K562 (cell line): ENCODE results near the gene PGAP3. TPM values are rescaled to one million over a fixed set of nuclear protein-coding genes. Genes with fewer than 3 reads are reported as not detected.

ENCODE experiments used
- BCOR ChIP-seq: fragments of 450-650 bp; IDR thresholded peaks from 2 replicates; pipeline ENCODE4 v1.6.1; 2016
- CBFA2T2 ChIP-seq: fragments of 450-650 bp; conservative IDR thresholded peaks from 2 replicates; pipeline ENCODE4 v1.6.1; 2017; ENCODE audit warnings: mild to moderate bottlenecking
- CBFA2T3 ChIP-seq: fragments of 450-650 bp; IDR thresholded peaks from 2 replicates; pipeline ENCODE4 v1.6.1; 2017
- CHD2 ChIP-seq: IDR thresholded peaks from 2 replicates; pipeline ENCODE4 v1.6.1; 2011; ENCODE audit warnings: low read depth, low read length
- GATA2 ChIP-seq: sonication (generic); formaldehyde crosslinking; IDR thresholded peaks from 2 replicates; pipeline ENCODE4 v1.4.0; 2020; ENCODE audit warnings: mild to moderate bottlenecking, missing genetic modification reagents
- HDAC3 ChIP-seq: fragments of 450-650 bp; IDR thresholded peaks from 2 replicates; pipeline ENCODE4 v1.6.1; 2018; ENCODE audit warnings: borderline replicate concordance, mild to moderate bottlenecking, moderate library complexity; ENCODE audit not compliant: partially characterized antibody
- HDGF ChIP-seq: fragments of 450-650 bp; IDR thresholded peaks from 2 replicates; pipeline ENCODE4 v1.6.1; 2016
- KDM5B ChIP-seq: fragments of 200-600 bp; sonication (generic); IDR thresholded peaks from 2 replicates; pipeline ENCODE4 v1.6.1; 2012; ENCODE audit warnings: low read depth, mild to moderate bottlenecking, moderate library complexity, low read length, control low read depth, inconsistent platforms; ENCODE audit not compliant: insufficient replicate concordance
- KLF1 ChIP-seq: fragments of 450-650 bp; IDR thresholded peaks from 2 replicates; pipeline ENCODE4 v1.6.1; 2016; ENCODE audit warnings: missing genetic modification characterization, missing compliant biosample characterization
- KLF6 ChIP-seq: fragments of 250-450 bp; sonication (Bioruptor Pico); IDR thresholded peaks from 2 replicates; pipeline ENCODE4 v1.4.0; 2020; ENCODE audit warnings: mild to moderate bottlenecking, moderate library complexity, borderline replicate concordance
- PTBP1 ChIP-seq: fragments of 200-400 bp; formaldehyde crosslinking; IDR thresholded peaks from 2 replicates; pipeline ENCODE4 v1.6.1; 2017; ENCODE audit warnings: low read depth, low read length
- RCOR1 ChIP-seq, 2 experiments: IDR thresholded peaks; 2 replicates each; pipeline ENCODE4 v1.6.1; 2012; ENCODE audit warnings: low read depth in 2 of 2, low read length in 2 of 2, borderline replicate concordance in 1 of 2, improper control_type of control experiment in 1 of 2
- RUNX1 ChIP-seq: sonication (generic); IDR thresholded peaks from 2 replicates; pipeline ENCODE4 v1.6.1; 2016; ENCODE audit warnings: antibody characterized with exemption, low read depth
- SREBF1 ChIP-seq: fragments of 150-350 bp; IDR thresholded peaks from 2 replicates; pipeline ENCODE4 v1.6.1; 2014; ENCODE audit warnings: antibody characterized with exemption, low read depth, low read length, borderline replicate concordance
- TEAD4 ChIP-seq, 2 experiments: sonication (generic) in 1 of 2; formaldehyde crosslinking in 1 of 2; IDR thresholded peaks; 2 replicates each; pipeline versions ENCODE4 v1.6.1 to v1.8.0; 2012 to 2022; ENCODE audit warnings: borderline replicate concordance in 1 of 2, inconsistent platforms in 1 of 2, low read length in 1 of 2, mild to moderate bottlenecking in 1 of 2, missing genetic modification reagents in 1 of 2
- TOE1 ChIP-seq, 2 experiments: fragments of 450-650 bp in 1 of 2; sonication (generic) in 1 of 2; formaldehyde crosslinking in 1 of 2; IDR thresholded peaks; 2 replicates each; pipeline versions ENCODE4 v1.7.1 to v1.8.0; 2016 to 2022; ENCODE audit warnings: borderline replicate concordance in 2 of 2, mild to moderate bottlenecking in 2 of 2, antibody characterized with exemption in 1 of 2, inconsistent platforms in 1 of 2, low read depth in 1 of 2, missing genetic modification reagents in 1 of 2, moderate library complexity in 1 of 2
- ZFP36 ChIP-seq: fragments of 150-350 bp; IDR thresholded peaks from 2 replicates; pipeline ENCODE4 v1.6.1; 2018; ENCODE audit warnings: low read length, low read depth; ENCODE audit not compliant: partially characterized antibody
- ZKSCAN1 ChIP-seq: fragments of 150-350 bp; IDR thresholded peaks from 2 replicates; pipeline ENCODE4 v1.6.1; 2016; ENCODE audit warnings: low read depth, low read length
- ZNF444 ChIP-seq: fragments of 250-450 bp; sonication (Bioruptor Pico); IDR thresholded peaks from 2 replicates; pipeline ENCODE4 v1.4.0; 2020; ENCODE audit warnings: mild to moderate bottlenecking, moderate library complexity
- ZNF507 ChIP-seq: conservative IDR thresholded peaks from 2 replicates; pipeline ENCODE4 v1.6.1; 2017; ENCODE audit warnings: missing genetic modification characterization, missing compliant biosample characterization
- ZSCAN32 ChIP-seq: fragments of 450-650 bp; formaldehyde crosslinking; IDR thresholded peaks from 2 replicates; pipeline ENCODE4 v1.4.0; 2020; ENCODE audit warnings: mild to moderate bottlenecking, moderate library complexity
- polyA plus RNA-seq, 8 experiments: library from polyadenylated mRNA; depleted of rRNA in 4 of 8; stranded (reverse) in 5 of 8; unstranded in 3 of 8; fragments of >200 nt; fragmentation: Nextera tagmentation in 2 of 8; fragmentation: Illumina TruSeq in 1 of 8; extraction: Ambion mirVana in 2 of 8; extraction: Trizol in 1 of 8; gene quantifications; 2 replicates each; pipeline versions ENCODE4 v1.2.1 to v1.2.3, GENCODE V29; 2011 to 2014; ENCODE audit warnings: inconsistent platforms in 1 of 8, missing spikeins in 1 of 8
- total RNA-seq, 7 experiments: library from RNA; depleted of rRNA in 6 of 7; stranded (reverse); fragments of >200 nt in 6 of 7; fragmentation: Illumina TruSeq in 2 of 7; extraction: Trizol in 2 of 7; gene quantifications; 2 replicates each; pipeline versions ENCODE4 v1.2.1 to v1.2.3, GENCODE V29; 2011 to 2021; ENCODE audit warnings: low replicate concordance in 1 of 7
- TF ChIP-seq, protein P1 (sequence below): fragments of 200-800 bp; sonication (Bioruptor generic); IDR thresholded peaks from 2 replicates; pipeline ENCODE4 v1.6.1; 2017; ENCODE audit warnings: missing genetic modification characterization, missing compliant biosample characterization
- TF ChIP-seq, protein P2 (sequence below), 2 experiments: IDR thresholded peaks; 2 replicates each; pipeline ENCODE4 v1.6.1; 2011; ENCODE audit warnings: borderline replicate concordance in 1 of 2, control low read depth in 1 of 2, low read depth in 1 of 2, low read length in 1 of 2, mild to moderate bottlenecking in 1 of 2, mixed read lengths in 1 of 2, moderate library complexity in 1 of 2; ENCODE audit not compliant: insufficient read depth in 1 of 2, insufficient read length in 1 of 2, poor library complexity in 1 of 2, severe bottlenecking in 1 of 2; ENCODE audit errors: extremely low read depth in 1 of 2
- TF ChIP-seq, protein P3 (sequence below): fragments of 450-650 bp; IDR thresholded peaks from one replicate; pipeline ENCODE4 v1.6.1; 2018; ENCODE audit warnings: mild to moderate bottlenecking, moderate library complexity; ENCODE audit not compliant: partially characterized antibody
- TF ChIP-seq, protein P4 (sequence below): fragments of 250-450 bp; sonication (Bioruptor Pico); IDR thresholded peaks from 2 replicates; pipeline ENCODE4 v1.8.0; 2021; ENCODE audit warnings: moderate library complexity, mild to moderate bottlenecking, inconsistent platforms

PGAP3 gene
- total and polyA plus RNA-seq, 9 of the 15 experiments (the other 6 are each of a cell fraction or from before 2014, with no cell fraction given) = 0.38 to 9.4 (median 4.5) TPM

DNA sequence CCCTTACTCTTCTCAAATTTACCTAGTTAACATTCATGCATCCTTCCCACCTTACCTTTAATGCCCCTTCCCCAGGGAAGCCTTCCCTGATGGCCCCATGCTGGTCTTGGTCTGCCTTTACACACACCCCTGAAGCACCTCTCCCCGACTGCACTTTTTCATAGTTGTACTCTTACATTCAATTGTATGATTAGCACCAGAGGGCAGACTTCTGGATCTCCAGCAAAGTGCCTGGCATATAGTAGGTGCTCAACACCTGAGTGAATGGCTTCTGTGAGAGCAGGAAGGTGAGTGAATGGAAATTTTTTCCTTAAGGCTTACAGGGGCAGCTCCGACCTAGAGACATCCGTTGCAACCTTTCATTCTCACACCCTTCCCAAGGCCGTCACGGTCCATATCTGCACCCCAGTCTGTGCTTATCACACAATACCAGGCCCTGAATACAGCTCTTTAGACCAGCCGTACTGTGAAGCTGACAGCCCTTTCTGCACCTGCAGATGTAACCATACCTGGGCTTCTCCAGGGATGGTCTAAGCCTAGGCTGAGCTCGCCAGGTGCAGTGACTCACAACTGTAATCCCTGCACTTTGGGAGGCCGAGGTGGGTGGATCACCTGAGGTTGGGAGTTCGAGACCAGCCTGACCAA lies 4.4 kb downstream of the PGAP3 start (continued):
- TF ChIP-seq RCOR1 (IDR thresholded peaks at IDR 0.05; ENCODE audit: borderline replicate concordance in 1 of 2, low read depth in 2 of 2, low read length in 2 of 2) = peak in 1 of 2 experiments; percentile 67; a peak in 1 of 4 replicates
- no peak for TF ChIP-seq ZNF444
- TF ChIP-seq, protein P1, sequence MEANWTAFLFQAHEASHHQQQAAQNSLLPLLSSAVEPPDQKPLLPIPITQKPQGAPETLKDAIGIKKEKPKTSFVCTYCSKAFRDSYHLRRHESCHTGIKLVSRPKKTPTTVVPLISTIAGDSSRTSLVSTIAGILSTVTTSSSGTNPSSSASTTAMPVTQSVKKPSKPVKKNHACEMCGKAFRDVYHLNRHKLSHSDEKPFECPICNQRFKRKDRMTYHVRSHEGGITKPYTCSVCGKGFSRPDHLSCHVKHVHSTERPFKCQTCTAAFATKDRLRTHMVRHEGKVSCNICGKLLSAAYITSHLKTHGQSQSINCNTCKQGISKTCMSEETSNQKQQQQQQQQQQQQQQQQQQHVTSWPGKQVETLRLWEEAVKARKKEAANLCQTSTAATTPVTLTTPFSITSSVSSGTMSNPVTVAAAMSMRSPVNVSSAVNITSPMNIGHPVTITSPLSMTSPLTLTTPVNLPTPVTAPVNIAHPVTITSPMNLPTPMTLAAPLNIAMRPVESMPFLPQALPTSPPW (CRISPR knock-in tag) = no peak
- no peak for TF ChIP-seq TOE1 (IDR thresholded peaks at IDR 0.05; ENCODE audit: borderline replicate concordance)
- no peak for TF ChIP-seq TOE1 (CRISPR knock-in tag; IDR thresholded peaks at IDR 0.05; ENCODE audit: borderline replicate concordance, low read depth)
- no peak for TF ChIP-seq RUNX1
- peak; percentile 83 for TF ChIP-seq TEAD4 (IDR thresholded peaks at IDR 0.05; ENCODE audit: low read length)
- TF ChIP-seq TEAD4 (CRISPR knock-in tag; IDR thresholded peaks at IDR 0.05; ENCODE audit: borderline replicate concordance) = no peak
- TF ChIP-seq CHD2 = no peak
- no peak for TF ChIP-seq SREBF1
- no peak for TF ChIP-seq KLF6 (CRISPR knock-in tag)
- no peak for TF ChIP-seq KDM5B
- TF ChIP-seq ZFP36 = no peak
- no peak for TF ChIP-seq ZNF507 (tag)
- TF ChIP-seq, protein P2, sequence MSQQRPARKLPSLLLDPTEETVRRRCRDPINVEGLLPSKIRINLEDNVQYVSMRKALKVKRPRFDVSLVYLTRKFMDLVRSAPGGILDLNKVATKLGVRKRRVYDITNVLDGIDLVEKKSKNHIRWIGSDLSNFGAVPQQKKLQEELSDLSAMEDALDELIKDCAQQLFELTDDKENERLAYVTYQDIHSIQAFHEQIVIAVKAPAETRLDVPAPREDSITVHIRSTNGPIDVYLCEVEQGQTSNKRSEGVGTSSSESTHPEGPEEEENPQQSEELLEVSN (IDR thresholded peaks at IDR 0.05; ENCODE audit: borderline replicate concordance in 1 of 2, extremely low read depth in 1 of 2, insufficient read depth in 1 of 2, insufficient read length in 1 of 2, low read depth in 1 of 2, low read length in 1 of 2, poor library complexity in 1 of 2, severe bottlenecking in 1 of 2) = no peak
- TF ChIP-seq BCOR = 0 out of 2 replicates have a peak, but pooled peaks have one; percentile 12
- peak; percentile 93 for TF ChIP-seq CBFA2T3
- peak; percentile 62 for TF ChIP-seq GATA2
- TF ChIP-seq HDGF = no peak
- peak; percentile 89 for TF ChIP-seq CBFA2T2
- no peak for TF ChIP-seq ZKSCAN1
- no peak for TF ChIP-seq KLF1 (tag)
- TF ChIP-seq PTBP1 = no peak
- TF ChIP-seq, protein P3, sequence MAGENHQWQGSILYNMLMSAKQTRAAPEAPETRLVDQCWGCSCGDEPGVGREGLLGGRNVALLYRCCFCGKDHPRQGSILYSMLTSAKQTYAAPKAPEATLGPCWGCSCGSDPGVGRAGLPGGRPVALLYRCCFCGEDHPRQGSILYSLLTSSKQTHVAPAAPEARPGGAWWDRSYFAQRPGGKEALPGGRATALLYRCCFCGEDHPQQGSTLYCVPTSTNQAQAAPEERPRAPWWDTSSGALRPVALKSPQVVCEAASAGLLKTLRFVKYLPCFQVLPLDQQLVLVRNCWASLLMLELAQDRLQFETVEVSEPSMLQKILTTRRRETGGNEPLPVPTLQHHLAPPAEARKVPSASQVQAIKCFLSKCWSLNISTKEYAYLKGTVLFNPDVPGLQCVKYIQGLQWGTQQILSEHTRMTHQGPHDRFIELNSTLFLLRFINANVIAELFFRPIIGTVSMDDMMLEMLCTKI = no peak
- TF ChIP-seq ZSCAN32 (CRISPR knock-in tag) = no peak
- no peak for TF ChIP-seq HDAC3
- TF ChIP-seq, protein P4, sequence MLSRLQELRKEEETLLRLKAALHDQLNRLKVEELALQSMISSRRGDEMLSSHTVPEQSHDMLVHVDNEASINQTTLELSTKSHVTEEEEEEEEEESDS (CRISPR knock-in tag) = no peak
